H9 (cell line): Measurements from ENCODE around the gene STON2. TPM values are rescaled to one million over a fixed set of nuclear protein-coding genes. Genes with fewer than 3 reads are reported as not detected.

Experiments used
- DNase-seq: peaks from one replicate; pipeline ENCODE4 v3.0.0-alpha.2; 2017
- H2AFZ ChIP-seq: one replicate; pipeline ENCODE4 v1.6.1; 2013; ENCODE audit warnings: mild to moderate bottlenecking, low read length, control low read depth, moderate library complexity
- H2AK5ac ChIP-seq: 2 replicates; pipeline ENCODE4 v1.6.1; 2013; ENCODE audit warnings: low read length, control low read depth, mixed read lengths; ENCODE audit not compliant: insufficient read length
- H2BK120ac ChIP-seq: one replicate; pipeline ENCODE4 v1.6.1; 2013; ENCODE audit warnings: low read depth, mild to moderate bottlenecking, low read length, control low read depth, inconsistent platforms; ENCODE audit not compliant: poor library complexity, severe bottlenecking
- H2BK12ac ChIP-seq: 2 replicates; pipeline ENCODE4 v1.6.1; 2013; ENCODE audit warnings: low read length, control low read depth, mixed read lengths, low read depth; ENCODE audit not compliant: insufficient read length
- H2BK15ac ChIP-seq: 2 replicates; pipeline ENCODE4 v1.6.1; 2013; ENCODE audit warnings: low read depth, low read length, control low read depth
- H2BK20ac ChIP-seq: one replicate; pipeline ENCODE4 v1.6.1; 2013; ENCODE audit warnings: low read depth, mild to moderate bottlenecking, low read length, control low read depth, inconsistent platforms; ENCODE audit not compliant: poor library complexity, severe bottlenecking
- H2BK5ac ChIP-seq: 2 replicates; pipeline ENCODE4 v1.6.1; 2013; ENCODE audit warnings: low read length, control low read depth, mixed read lengths; ENCODE audit not compliant: insufficient read length
- H3K14ac ChIP-seq: 2 replicates; pipeline ENCODE4 v1.6.1; 2013; ENCODE audit warnings: low read length, control low read depth; ENCODE audit not compliant: insufficient read depth
- H3K18ac ChIP-seq: 2 replicates; pipeline ENCODE4 v1.6.1; 2013; ENCODE audit warnings: low read depth, mild to moderate bottlenecking, mixed read lengths, low read length, control low read depth; ENCODE audit not compliant: insufficient read length
- H3K23ac ChIP-seq: 2 replicates; pipeline ENCODE4 v1.6.1; 2013; ENCODE audit warnings: low read length, control low read depth, mixed read lengths, low read depth; ENCODE audit not compliant: insufficient read length
- H3K23me2 ChIP-seq: 2 replicates; pipeline ENCODE4 v1.6.1; 2013; ENCODE audit warnings: low read depth, mild to moderate bottlenecking, mixed read lengths, low read length, control low read depth; ENCODE audit not compliant: insufficient read length, poor library complexity, severe bottlenecking
- H3K27ac ChIP-seq: 2 replicates; pipeline ENCODE4 v1.5.1; 2013; ENCODE audit warnings: low read length, control low read depth, mixed read lengths, low read depth; ENCODE audit not compliant: insufficient read length
- H3K27me3 ChIP-seq: 2 replicates; pipeline ENCODE4 v1.6.1; 2013; ENCODE audit warnings: low read length, control low read depth, inconsistent platforms; ENCODE audit not compliant: insufficient read depth
- H3K4ac ChIP-seq: 2 replicates; pipeline ENCODE4 v1.6.1; 2013; ENCODE audit warnings: low read depth, mild to moderate bottlenecking, control low read depth, inconsistent platforms, low read length, moderate library complexity
- H3K4me1 ChIP-seq: 2 replicates; pipeline ENCODE4 v1.6.1; 2013; ENCODE audit warnings: low read length, control low read depth, inconsistent platforms; ENCODE audit not compliant: insufficient read depth
- H3K4me2 ChIP-seq: 2 replicates; pipeline ENCODE4 v1.6.1; 2013; ENCODE audit warnings: low read length, control low read depth, mixed read lengths; ENCODE audit not compliant: insufficient read length, insufficient read depth
- H3K56ac ChIP-seq: 2 replicates; pipeline ENCODE4 v1.6.1; 2013; ENCODE audit warnings: low read depth, mild to moderate bottlenecking, mixed read lengths, low read length, control low read depth; ENCODE audit not compliant: insufficient read length
- H3K79me1 ChIP-seq: 2 replicates; pipeline ENCODE4 v1.6.1; 2013; ENCODE audit warnings: low read depth, mild to moderate bottlenecking, moderate library complexity, low read length, control low read depth, inconsistent platforms; ENCODE audit not compliant: insufficient read depth, poor library complexity, severe bottlenecking
- H3K79me2 ChIP-seq: 2 replicates; pipeline ENCODE4 v1.6.1; 2013; ENCODE audit warnings: low read length, control low read depth, inconsistent platforms; ENCODE audit not compliant: insufficient read depth
- H3K9ac ChIP-seq: 2 replicates; pipeline ENCODE4 v1.6.1; 2013; ENCODE audit warnings: low read length, control low read depth, mixed read lengths; ENCODE audit not compliant: insufficient read length; ENCODE audit errors: extremely low read depth
- H3K9me3 ChIP-seq: one replicate; pipeline ENCODE4 v1.6.1; 2013; ENCODE audit warnings: low read depth, low read length, inconsistent platforms; ENCODE audit not compliant: control insufficient read depth
- H3T11ph ChIP-seq: one replicate; pipeline ENCODE4 v1.6.1; 2013; ENCODE audit warnings: mild to moderate bottlenecking, low read length, control low read depth, inconsistent platforms
- H4K20me1 ChIP-seq: one replicate; pipeline ENCODE4 v1.6.1; 2013; ENCODE audit not compliant: control insufficient read depth, insufficient read length, insufficient read depth
- H4K5ac ChIP-seq: 2 replicates; pipeline ENCODE4 v1.6.1; 2013; ENCODE audit warnings: low read depth, mild to moderate bottlenecking, mixed read lengths, low read length, control low read depth; ENCODE audit not compliant: insufficient read length
- H4K8ac ChIP-seq: replicated peaks from 2 replicates; pipeline ENCODE4 v1.6.1; 2013; ENCODE audit warnings: low read length, control low read depth, mixed read lengths, low read depth; ENCODE audit not compliant: insufficient read length
- H4K91ac ChIP-seq: 2 replicates; pipeline ENCODE4 v1.6.1; 2013; ENCODE audit warnings: low read depth, mild to moderate bottlenecking, moderate library complexity, mixed read lengths, low read length, control low read depth; ENCODE audit not compliant: insufficient read length
- H3K27ac Mint-ChIP-seq, 3 experiments: 2 replicates in 2 of 3; 3 replicates in 1 of 3; pipeline ENCODE4 v1.8.0; 2020 to 2021; ENCODE audit warnings: mixed read lengths in 3 of 3, mild to moderate bottlenecking in 1 of 3, moderate library complexity in 1 of 3
- H3K27me3 Mint-ChIP-seq: 2 replicates; pipeline ENCODE4 v1.8.0; 2021; ENCODE audit warnings: low read depth, mild to moderate bottlenecking, moderate library complexity, mixed read lengths
- H3K36me3 Mint-ChIP-seq, 3 experiments: 2 replicates in 2 of 3; 3 replicates in 1 of 3; pipeline ENCODE4 v1.8.0; 2020 to 2021; ENCODE audit warnings: low read depth in 3 of 3, mixed read lengths in 3 of 3; ENCODE audit not compliant: insufficient read depth in 1 of 3
- H3K4me1 Mint-ChIP-seq, 2 experiments: 2 replicates each; pipeline ENCODE4 v1.8.0; 2020; ENCODE audit warnings: mixed read lengths in 2 of 2
- H3K4me3 Mint-ChIP-seq, 2 experiments: 2 replicates in 1 of 2; 3 replicates in 1 of 2; pipeline ENCODE4 v1.8.0; 2020 to 2021; ENCODE audit warnings: mild to moderate bottlenecking in 2 of 2, mixed read lengths in 2 of 2, moderate library complexity in 1 of 2
- H3K9me3 Mint-ChIP-seq, 2 experiments: 2 replicates in 1 of 2; 3 replicates in 1 of 2; pipeline ENCODE4 v1.8.0; 2020; ENCODE audit warnings: mild to moderate bottlenecking in 2 of 2, mixed read lengths in 2 of 2, moderate library complexity in 1 of 2
- CTCF ChIP-seq: fragments of 200-600 bp; sonication (generic); conservative IDR thresholded peaks from 3 replicates; pipeline ENCODE4 v1.8.0; 2021; ENCODE audit warnings: antibody characterized with exemption, mild to moderate bottlenecking
- WGBS: extraction: QIAGEN DNeasy Blood & Tissue Kit; methylation state at CpG from one replicate; pipeline ENCODE4 v1.1.7; 2013; ENCODE audit warnings: missing lambda C conversion rate, low lambda C conversion rate, mixed read lengths; ENCODE audit not compliant: insufficient read length; ENCODE audit errors: extremely low coverage; 5-methylcytosine and 5-hydroxymethylcytosine counted together
- total RNA-seq: library from RNA; stranded (reverse); gene quantifications from 2 replicates; pipeline ENCODE4 v1.2.1, GENCODE V29; 2021

The STON2 gene
- total RNA-seq, 1 experiment from 2014 or later, result 62.9 TPM

GRCh38 chr14:81336009-81336408, 64.1 kb downstream of the STON2 start:
- no peak overlapping the region for H2AK5ac ChIP-seq
- no peak overlapping the region for H3T11ph ChIP-seq
- no peak overlapping the region for H3K27ac ChIP-seq
- H3K27me3 Mint-ChIP-seq, result no peaks in the 10 kb centered on the region
- no peak overlapping the region for H3K56ac ChIP-seq
- H3K18ac ChIP-seq, result no peak overlapping the region
- no peak overlapping the region for H2BK120ac ChIP-seq
- no CpG with 5 or more reads among the region's 3 CpGs for WGBS
- no peaks in the 10 kb centered on the region for H3K79me2 ChIP-seq
- no peak overlapping the region for H4K91ac ChIP-seq
- no peak overlapping the region for H3K27ac Mint-ChIP-seq
- H4K8ac ChIP-seq, result no peak overlapping the region
- no peak overlapping the region for H2AFZ ChIP-seq
- no peak overlapping the region for H2BK20ac ChIP-seq
- H3K9me3 ChIP-seq, result no peaks in the 10 kb centered on the region
- no peak overlapping the region for H3K4me3 Mint-ChIP-seq
- no peak overlapping the region for H3K9ac ChIP-seq
- no peak overlapping the region for H3K4me2 ChIP-seq
- peaks cover 0 to 4% of the 10 kb centered on the region in 2 experiments; a peak in 2 of 4 replicates for H3K4me1 Mint-ChIP-seq
- no peak overlapping the region for H2BK12ac ChIP-seq
- no peak overlapping the region for H3K14ac ChIP-seq
- no peak overlapping the region for H2BK15ac ChIP-seq
- no peak overlapping the region for H3K4ac ChIP-seq
- no peak overlapping the region for H2BK5ac ChIP-seq
- no peak overlapping the region for H4K5ac ChIP-seq
- H3K23ac ChIP-seq, result no peak overlapping the region
- H3K36me3 Mint-ChIP-seq, result no peaks in the 10 kb centered on the region
- no peaks in the 10 kb centered on the region for H4K20me1 ChIP-seq
- no peaks in the 10 kb centered on the region for H3K4me1 ChIP-seq
- no peak for TF ChIP-seq CTCF
- no peak for DNase-seq
- no peaks in the 10 kb centered on the region for H3K23me2 ChIP-seq
- H3K79me1 ChIP-seq, result no peaks in the 10 kb centered on the region
- H3K9me3 Mint-ChIP-seq, result no peaks in the 10 kb centered on the region
- no peaks in the 10 kb centered on the region for H3K27me3 ChIP-seq
